Measurements from ENCODE around the gene FBXO41.

DNA sequence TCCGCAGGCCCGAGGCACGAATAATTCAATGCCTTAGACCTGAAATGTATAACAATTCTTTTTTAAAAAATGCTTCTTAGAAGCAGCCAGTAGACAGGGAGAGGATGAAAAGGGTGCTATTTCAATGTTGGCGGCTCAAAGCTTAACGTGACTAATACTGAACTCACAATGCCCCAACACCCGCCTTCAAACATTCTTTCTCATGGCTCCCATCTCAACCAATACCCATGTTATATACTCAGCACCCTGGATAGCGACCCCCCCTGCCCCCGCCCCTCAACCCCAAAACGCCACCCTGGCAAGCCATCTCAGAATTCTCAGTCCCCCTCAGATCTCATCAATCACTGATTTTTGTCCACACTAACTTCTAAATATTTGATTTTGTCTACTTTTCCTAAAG, 4.4 kb downstream of the FBXO41 start:
- TF ChIP-seq, protein P1, sequence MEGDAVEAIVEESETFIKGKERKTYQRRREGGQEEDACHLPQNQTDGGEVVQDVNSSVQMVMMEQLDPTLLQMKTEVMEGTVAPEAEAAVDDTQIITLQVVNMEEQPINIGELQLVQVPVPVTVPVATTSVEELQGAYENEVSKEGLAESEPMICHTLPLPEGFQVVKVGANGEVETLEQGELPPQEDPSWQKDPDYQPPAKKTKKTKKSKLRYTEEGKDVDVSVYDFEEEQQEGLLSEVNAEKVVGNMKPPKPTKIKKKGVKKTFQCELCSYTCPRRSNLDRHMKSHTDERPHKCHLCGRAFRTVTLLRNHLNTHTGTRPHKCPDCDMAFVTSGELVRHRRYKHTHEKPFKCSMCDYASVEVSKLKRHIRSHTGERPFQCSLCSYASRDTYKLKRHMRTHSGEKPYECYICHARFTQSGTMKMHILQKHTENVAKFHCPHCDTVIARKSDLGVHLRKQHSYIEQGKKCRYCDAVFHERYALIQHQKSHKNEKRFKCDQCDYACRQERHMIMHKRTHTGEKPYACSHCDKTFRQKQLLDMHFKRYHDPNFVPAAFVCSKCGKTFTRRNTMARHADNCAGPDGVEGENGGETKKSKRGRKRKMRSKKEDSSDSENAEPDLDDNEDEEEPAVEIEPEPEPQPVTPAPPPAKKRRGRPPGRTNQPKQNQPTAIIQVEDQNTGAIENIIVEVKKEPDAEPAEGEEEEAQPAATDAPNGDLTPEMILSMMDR (conservative IDR thresholded peaks at IDR 0.05) = no peak
- no peak for TF ChIP-seq ZFX (IDR thresholded peaks at IDR 0.05)
